Measurements from ENCODE around the gene NEK11.

NEK11 gene

DNA sequence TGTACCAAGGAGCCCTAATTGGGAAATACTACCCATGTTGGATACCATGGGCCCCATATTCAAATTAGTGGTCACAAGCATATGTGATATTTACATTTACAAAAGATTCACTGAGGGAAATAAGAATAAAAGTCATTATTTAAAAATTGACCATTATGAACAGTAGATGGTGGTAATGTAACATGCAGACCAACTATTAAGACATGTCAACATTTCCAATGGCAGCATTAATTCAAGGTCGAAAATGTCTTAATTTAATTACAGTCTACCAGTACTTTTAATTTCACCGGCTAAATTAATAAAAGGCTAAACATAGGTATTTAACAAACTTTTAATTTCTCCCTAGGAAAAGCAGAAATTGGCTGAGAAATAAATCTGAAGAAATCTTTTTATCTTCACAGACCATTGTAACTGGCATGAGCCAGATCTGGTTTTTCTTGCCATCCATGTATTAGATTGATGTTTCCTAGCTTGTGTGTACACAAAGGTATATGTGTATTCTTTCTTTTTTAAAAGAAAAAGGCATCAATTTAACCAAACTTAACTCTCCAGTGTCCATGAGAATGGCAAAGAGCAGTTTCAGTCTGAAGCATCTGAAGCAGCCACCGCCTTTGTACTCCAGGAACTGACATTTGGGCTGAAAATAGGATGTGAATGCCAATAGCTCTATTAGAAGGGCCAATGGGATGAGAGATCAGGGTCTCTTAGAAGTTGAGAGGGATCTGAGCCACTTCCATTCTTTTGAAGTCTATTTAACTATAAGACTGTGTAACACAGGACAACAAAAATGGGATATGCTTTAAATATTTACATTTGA lies 26.6 kb downstream of the NEK11 start:
- DNase-seq (ENCODE audit: low read depth): peak; percentile 11
- TF ChIP-seq, protein P1, sequence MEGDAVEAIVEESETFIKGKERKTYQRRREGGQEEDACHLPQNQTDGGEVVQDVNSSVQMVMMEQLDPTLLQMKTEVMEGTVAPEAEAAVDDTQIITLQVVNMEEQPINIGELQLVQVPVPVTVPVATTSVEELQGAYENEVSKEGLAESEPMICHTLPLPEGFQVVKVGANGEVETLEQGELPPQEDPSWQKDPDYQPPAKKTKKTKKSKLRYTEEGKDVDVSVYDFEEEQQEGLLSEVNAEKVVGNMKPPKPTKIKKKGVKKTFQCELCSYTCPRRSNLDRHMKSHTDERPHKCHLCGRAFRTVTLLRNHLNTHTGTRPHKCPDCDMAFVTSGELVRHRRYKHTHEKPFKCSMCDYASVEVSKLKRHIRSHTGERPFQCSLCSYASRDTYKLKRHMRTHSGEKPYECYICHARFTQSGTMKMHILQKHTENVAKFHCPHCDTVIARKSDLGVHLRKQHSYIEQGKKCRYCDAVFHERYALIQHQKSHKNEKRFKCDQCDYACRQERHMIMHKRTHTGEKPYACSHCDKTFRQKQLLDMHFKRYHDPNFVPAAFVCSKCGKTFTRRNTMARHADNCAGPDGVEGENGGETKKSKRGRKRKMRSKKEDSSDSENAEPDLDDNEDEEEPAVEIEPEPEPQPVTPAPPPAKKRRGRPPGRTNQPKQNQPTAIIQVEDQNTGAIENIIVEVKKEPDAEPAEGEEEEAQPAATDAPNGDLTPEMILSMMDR (IDR thresholded peaks at IDR 0.05; ENCODE audit: control insufficient read depth, extremely low read depth, insufficient read depth): peak; percentile 53
- H3K4me3 ChIP-seq (ENCODE audit: low read depth, low read length): no peak overlapping the region

DNA sequence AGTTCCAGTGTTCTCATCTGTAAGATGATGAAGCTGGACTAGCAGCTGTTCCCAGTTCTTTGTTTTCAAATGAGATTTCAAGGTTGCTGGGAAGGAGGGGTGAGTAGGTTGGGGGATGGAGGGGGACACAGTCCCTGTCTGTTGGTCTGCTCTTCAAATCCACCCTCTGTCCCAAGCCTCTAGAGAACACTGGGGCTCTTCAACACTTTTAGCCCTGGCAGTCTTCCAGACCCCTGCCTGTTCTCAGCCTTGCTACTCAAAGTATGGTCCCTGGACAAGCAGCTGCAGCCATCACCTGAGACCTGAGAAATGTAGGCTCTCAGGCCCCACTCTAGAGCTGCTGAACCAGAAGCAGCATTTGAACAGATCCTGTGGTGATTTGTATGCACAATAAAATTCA lies 41.3 kb downstream of the NEK11 start:
- no peak overlapping the region for H3K4me3 ChIP-seq (ENCODE audit: low read depth, low read length)
- TF ChIP-seq, protein P1 (IDR thresholded peaks at IDR 0.05; ENCODE audit: control insufficient read depth, extremely low read depth, insufficient read depth): no peak
- DNase-seq (ENCODE audit: low read depth): no peak

DNA sequence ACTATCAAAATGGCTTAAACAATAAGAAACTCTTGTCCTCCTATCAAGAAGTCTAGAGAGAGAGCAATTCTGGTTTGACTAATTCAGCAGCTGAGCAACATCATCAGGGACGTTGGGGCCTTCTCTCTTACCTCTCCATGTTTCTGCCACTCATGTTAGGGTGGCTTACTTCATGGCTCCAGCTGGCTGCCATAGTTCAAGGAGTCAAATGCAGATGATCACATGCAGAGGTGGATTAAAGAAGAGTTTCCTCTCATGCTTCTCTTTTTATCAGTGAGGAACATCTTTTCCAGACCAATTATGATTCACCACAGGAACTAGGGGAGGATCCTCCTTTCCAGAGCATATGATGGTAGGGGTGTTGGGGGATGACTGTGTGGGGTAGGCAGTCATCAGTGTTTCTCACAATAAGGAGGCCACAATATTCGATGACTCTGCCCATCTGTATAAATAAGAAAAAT lies 45.5 kb downstream of the NEK11 start:
- H3K4me3 ChIP-seq (ENCODE audit: low read depth, low read length): no peak overlapping the region
- TF ChIP-seq, protein P1 (IDR thresholded peaks at IDR 0.05; ENCODE audit: control insufficient read depth, extremely low read depth, insufficient read depth): no peak
- no peak for DNase-seq (ENCODE audit: low read depth)

DNA sequence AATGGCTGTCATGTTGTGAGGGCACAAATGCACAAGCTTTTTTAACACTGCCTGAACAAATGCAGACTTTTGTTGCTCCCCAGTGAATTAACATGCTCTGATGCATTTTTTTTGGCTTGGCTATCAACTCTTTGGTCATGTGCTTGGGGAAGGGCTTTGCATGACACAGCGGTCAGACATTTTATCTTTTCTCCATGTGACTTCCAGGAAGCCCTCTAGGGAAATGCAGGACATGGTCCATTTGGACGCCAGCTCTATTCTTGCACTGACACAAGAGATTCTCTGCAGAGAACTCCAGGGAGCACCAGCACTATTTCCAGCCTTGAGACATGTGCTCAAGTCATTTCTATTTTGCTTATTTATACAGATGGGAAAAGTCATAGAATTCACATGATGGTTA lies 46.2 kb downstream of the NEK11 start:
- TF ChIP-seq, protein P1 (IDR thresholded peaks at IDR 0.05; ENCODE audit: control insufficient read depth, extremely low read depth, insufficient read depth): no peak
- DNase-seq (ENCODE audit: low read depth): no peak
- no peak overlapping the region for H3K4me3 ChIP-seq (ENCODE audit: low read depth, low read length)

DNA sequence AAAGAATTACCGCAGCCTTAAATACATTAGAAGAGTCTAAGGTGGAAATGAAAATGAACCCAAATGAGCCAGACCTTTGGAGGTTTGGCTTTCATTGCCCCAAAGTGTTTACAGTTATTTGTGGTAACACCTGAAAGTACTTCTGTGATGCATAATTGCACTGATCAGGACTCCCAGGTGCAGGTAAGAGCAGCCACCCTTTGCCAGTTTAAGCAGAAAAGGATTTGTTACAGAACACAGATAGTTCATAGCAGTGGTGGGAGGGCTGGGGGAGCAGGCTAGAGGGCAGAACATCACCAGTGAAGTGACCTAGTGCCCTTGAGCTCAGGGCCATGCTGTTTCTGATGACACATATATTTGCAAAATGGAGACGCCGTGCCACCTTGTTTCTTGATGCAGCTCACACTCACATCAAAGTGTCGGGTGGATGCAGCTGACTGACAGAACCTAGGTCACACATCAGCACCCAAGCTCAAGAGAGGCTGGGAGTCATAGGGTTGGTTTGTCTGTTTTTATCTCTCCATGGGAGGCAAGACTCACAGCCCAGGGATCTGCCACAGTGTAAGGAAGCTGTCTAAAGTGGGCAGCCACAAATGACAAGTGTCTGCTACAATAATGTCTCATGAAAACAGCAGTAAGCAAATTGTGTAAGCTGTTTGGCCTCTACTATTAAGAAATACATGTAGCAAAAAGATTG lies 49.1 kb downstream of the NEK11 start:
- DNase-seq (ENCODE audit: low read depth): no peak
- no peak overlapping the region for H3K4me3 ChIP-seq (ENCODE audit: low read depth, low read length)
- TF ChIP-seq, protein P1 (IDR thresholded peaks at IDR 0.05; ENCODE audit: control insufficient read depth, extremely low read depth, insufficient read depth): no peak

DNA sequence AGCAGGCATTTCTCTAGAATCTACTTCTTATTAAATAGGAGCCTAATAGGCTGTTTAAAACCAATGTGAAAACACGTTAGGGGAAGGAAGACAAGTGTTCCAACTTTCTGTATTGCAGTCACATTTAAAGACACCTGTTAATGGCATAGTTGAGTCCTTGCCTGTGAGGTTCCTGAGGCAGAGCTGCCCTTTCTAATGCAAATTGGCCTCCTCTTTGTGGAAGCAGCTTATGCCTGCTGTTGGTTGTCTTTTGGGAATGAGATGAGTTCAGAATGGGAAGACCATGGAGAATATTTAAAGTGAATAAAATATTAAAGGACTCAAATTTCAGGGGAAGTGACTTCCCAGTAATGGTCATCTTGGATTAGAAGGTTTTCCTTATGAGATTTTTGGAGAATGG lies 51.2 kb downstream of the NEK11 start:
- TF ChIP-seq, protein P1 (IDR thresholded peaks at IDR 0.05; ENCODE audit: control insufficient read depth, extremely low read depth, insufficient read depth): no peak
- no peak for DNase-seq (ENCODE audit: low read depth)
- no peak overlapping the region for H3K4me3 ChIP-seq (ENCODE audit: low read depth, low read length)
